ENCODE measurements around the gene PDC.

The PDC gene

DNA sequence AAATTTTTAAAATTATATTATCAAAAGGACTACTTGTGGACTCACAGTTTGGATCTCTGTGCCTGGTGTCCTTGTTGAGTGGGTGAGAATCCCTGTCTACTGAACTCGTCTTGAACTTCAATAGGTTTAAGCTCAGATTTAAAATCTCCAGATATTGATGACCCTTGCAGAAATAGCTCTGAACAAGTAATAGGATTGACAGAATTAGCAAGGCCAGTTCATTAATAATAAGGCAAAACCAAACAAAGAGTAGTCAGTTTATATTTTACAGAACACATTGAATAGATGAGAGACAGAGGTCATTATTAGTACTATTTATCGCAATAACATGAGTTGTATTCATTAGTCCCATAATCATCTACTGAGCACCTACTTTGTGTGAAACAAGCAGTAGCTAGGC, at the start of gene PDC:
TSS of gene PDC (minus strand) at position 101 of the 400 bp plus-strand sequence. CDS start 11,655 bp downstream, outside the sequence.
- Histone ChIP-seq H3K27ac (ENCODE audit: low read depth, low read length) (no peak within 1 kb of the TSS), H3K4me1 (ENCODE audit: control insufficient read depth, insufficient read depth, low read length, unreplicated experiment) (no peaks in the 10 kb centered on the region), H3K36me3 (ENCODE audit: insufficient read depth, low read length) (no peaks in the 10 kb centered on the region), H3K4me3 (ENCODE audit: low read depth, low read length) (no peak within 1 kb of the TSS), H2AFZ (ENCODE audit: low read length, unreplicated experiment) (no peak within 1 kb of the TSS), H3K27me3 (ENCODE audit: insufficient read depth, low read length) (no peaks in the 10 kb centered on the region), H3K79me2 (ENCODE audit: control insufficient read depth, insufficient read depth, low read length, unreplicated experiment) (no peaks in the 10 kb centered on the region)

GRCh38 chr1:186503190-186503589, 42.3 kb upstream of the PDC start:
- no peaks in the 10 kb centered on the region for H3K79me2 ChIP-seq (ENCODE audit: control insufficient read depth, insufficient read depth, low read length, unreplicated experiment)
- H2AFZ ChIP-seq (ENCODE audit: low read length, unreplicated experiment) = peak overlapping the region; percentile 58
- H3K4me3 ChIP-seq (ENCODE audit: low read depth, low read length) = peak overlapping the region; percentile 29; the same call in 1 of the 2 replicates
- H3K36me3 ChIP-seq (ENCODE audit: insufficient read depth, low read length) = peaks cover 4% of the 10 kb centered on the region
- no peaks in the 10 kb centered on the region for H3K27me3 ChIP-seq (ENCODE audit: insufficient read depth, low read length)
- H3K27ac ChIP-seq (ENCODE audit: low read depth, low read length) = peak overlapping the region; percentile 64
- H3K4me1 ChIP-seq (ENCODE audit: control insufficient read depth, insufficient read depth, low read length, unreplicated experiment) = peaks cover 45% of the 10 kb centered on the region

DNA sequence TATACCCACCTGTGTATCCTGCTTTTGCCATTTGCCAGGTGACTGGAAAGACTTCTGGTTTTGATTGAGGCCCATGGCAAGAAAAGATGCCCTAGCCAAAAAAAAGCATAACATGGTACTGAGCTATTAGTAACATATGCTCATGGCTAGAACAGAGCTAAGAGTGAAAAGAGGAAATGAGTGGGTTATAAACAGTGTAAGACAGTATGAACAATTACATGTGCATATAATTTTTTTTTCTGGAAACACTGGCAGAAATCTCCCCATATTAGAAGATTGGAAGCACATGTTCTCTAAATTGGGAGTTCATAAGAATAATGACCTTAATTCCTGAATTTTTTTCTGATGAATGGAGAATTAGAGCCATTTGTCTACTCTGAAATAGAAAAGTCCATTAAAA, 41.2 kb upstream of the PDC start:
- no peaks in the 10 kb centered on the region for H3K79me2 ChIP-seq (ENCODE audit: control insufficient read depth, insufficient read depth, low read length, unreplicated experiment)
- peaks cover 53% of the 10 kb centered on the region for H3K4me1 ChIP-seq (ENCODE audit: control insufficient read depth, insufficient read depth, low read length, unreplicated experiment)
- no peak overlapping the region for H3K4me3 ChIP-seq (ENCODE audit: low read depth, low read length)
- H2AFZ ChIP-seq (ENCODE audit: low read length, unreplicated experiment) = peak overlapping the region; percentile 49
- peaks cover 4% of the 10 kb centered on the region for H3K36me3 ChIP-seq (ENCODE audit: insufficient read depth, low read length)
- peak overlapping the region; percentile 64; the same call in 1 of the 2 replicates for H3K27ac ChIP-seq (ENCODE audit: low read depth, low read length)
- no peaks in the 10 kb centered on the region for H3K27me3 ChIP-seq (ENCODE audit: insufficient read depth, low read length)

DNA sequence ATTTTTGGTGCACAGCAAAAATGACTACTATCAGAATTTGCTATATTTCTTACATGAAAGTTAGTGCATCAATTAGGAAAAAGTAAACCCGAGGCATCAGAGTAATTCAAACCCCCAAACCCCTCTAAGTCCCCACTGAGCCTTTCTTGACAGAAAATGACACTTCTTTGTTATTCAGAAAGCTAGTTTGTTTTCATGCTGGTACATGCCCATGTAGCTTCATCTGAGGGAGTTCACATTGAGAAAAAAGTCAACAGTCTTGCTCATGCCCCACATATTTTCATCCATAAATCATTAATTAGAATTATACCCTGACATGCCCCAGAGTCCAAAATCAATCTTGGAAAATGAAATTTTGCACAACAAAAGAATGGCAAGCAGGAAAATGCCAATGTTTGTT, 39.9 kb upstream of the PDC start:
- Histone ChIP-seq H3K36me3 (ENCODE audit: insufficient read depth, low read length) (peaks cover 4% of the 10 kb centered on the region), H3K4me1 (ENCODE audit: control insufficient read depth, insufficient read depth, low read length, unreplicated experiment) (peaks cover 57% of the 10 kb centered on the region), H3K27ac (ENCODE audit: low read depth, low read length) (no peak overlapping the region; the same call in 1 of the 2 replicates), H3K27me3 (ENCODE audit: insufficient read depth, low read length) (no peaks in the 10 kb centered on the region), H2AFZ (ENCODE audit: low read length, unreplicated experiment) (no peak overlapping the region), H3K79me2 (ENCODE audit: control insufficient read depth, insufficient read depth, low read length, unreplicated experiment) (no peaks in the 10 kb centered on the region), H3K4me3 (ENCODE audit: low read depth, low read length) (no peak overlapping the region)

DNA sequence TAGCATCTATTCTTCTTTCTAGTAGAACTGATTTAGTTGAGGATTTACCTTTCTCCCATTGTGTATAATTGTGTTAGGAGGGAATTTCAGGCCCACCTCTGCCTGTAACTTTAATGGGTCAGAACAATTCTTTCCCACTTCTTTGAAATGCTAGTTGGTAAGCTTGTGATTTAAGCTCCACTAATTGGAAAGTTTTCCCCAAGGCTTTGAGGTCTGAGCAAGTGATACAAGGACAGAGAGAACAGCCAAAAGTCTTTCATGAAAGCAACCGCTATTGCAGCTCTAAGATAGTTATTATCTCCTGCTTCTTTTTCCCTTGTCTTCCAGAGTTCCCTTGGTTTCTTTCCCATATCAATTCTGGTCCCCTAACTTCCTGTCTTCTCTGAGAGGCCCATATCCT, 38.7 kb upstream of the PDC start:
- Histone ChIP-seq H2AFZ (ENCODE audit: low read length, unreplicated experiment) (peak overlapping the region; percentile 70), H3K27me3 (ENCODE audit: insufficient read depth, low read length) (no peaks in the 10 kb centered on the region), H3K79me2 (ENCODE audit: control insufficient read depth, insufficient read depth, low read length, unreplicated experiment) (no peaks in the 10 kb centered on the region), H3K4me1 (ENCODE audit: control insufficient read depth, insufficient read depth, low read length, unreplicated experiment) (peaks cover 65% of the 10 kb centered on the region), H3K36me3 (ENCODE audit: insufficient read depth, low read length) (peaks cover 4% of the 10 kb centered on the region; the same call in 1 of the 2 replicates), H3K4me3 (ENCODE audit: low read depth, low read length) (peak overlapping the region; percentile 30; the same call in 1 of the 2 replicates), H3K27ac (ENCODE audit: low read depth, low read length) (peak overlapping the region; percentile 97)

- H3K4me1 ChIP-seq (ENCODE audit: control insufficient read depth, insufficient read depth, low read length, unreplicated experiment) = peaks cover 65% of the 10 kb centered on the region
- peak overlapping the region; percentile 70 for H2AFZ ChIP-seq (ENCODE audit: low read length, unreplicated experiment)
- H3K36me3 ChIP-seq (ENCODE audit: insufficient read depth, low read length) = peaks cover 4% of the 10 kb centered on the region; the same call in 1 of the 2 replicates
- H3K79me2 ChIP-seq (ENCODE audit: control insufficient read depth, insufficient read depth, low read length, unreplicated experiment) = no peaks in the 10 kb centered on the region
- peak overlapping the region; percentile 52; the same call in 1 of the 2 replicates for H3K4me3 ChIP-seq (ENCODE audit: low read depth, low read length)
- peak overlapping the region; percentile 97 for H3K27ac ChIP-seq (ENCODE audit: low read depth, low read length)
- H3K27me3 ChIP-seq (ENCODE audit: insufficient read depth, low read length) = no peaks in the 10 kb centered on the region
Observed at GRCh38 chr1:186498695-186499389, 37.9 kb upstream of the PDC start.

DNA sequence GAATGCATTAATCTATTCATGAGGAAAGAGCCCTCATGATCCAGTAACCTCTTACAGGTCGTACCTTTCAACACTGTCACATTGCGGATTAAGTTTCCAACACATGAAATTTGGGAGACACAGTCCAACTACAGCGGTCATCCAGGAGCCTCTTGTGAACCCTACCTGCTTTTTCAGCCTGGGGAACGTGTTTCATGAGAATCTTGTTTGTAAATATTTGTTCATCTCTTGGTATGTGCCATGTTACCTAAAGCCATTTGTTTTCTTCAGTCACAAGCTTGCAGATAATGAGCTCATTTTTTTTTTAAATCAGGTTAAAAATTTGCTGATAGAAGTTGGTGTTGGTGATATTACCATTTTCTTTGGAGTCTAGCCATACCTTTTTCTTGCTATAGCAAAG, 37.2 kb upstream of the PDC start:
- Histone ChIP-seq H2AFZ (ENCODE audit: low read length, unreplicated experiment) (no peak overlapping the region), H3K27ac (ENCODE audit: low read depth, low read length) (peak overlapping the region; percentile 97), H3K27me3 (ENCODE audit: insufficient read depth, low read length) (no peaks in the 10 kb centered on the region), H3K4me3 (ENCODE audit: low read depth, low read length) (no peak overlapping the region), H3K79me2 (ENCODE audit: control insufficient read depth, insufficient read depth, low read length, unreplicated experiment) (no peaks in the 10 kb centered on the region), H3K4me1 (ENCODE audit: control insufficient read depth, insufficient read depth, low read length, unreplicated experiment) (peaks cover 61% of the 10 kb centered on the region), H3K36me3 (ENCODE audit: insufficient read depth, low read length) (peaks cover 4% of the 10 kb centered on the region; the same call in 1 of the 2 replicates)

GRCh38 chr1:186497651-186498050, 36.7 kb upstream of the PDC start:
- Histone ChIP-seq H3K27me3 (ENCODE audit: insufficient read depth, low read length) (no peaks in the 10 kb centered on the region), H3K36me3 (ENCODE audit: insufficient read depth, low read length) (peaks cover 4% of the 10 kb centered on the region; the same call in 1 of the 2 replicates), H3K4me3 (ENCODE audit: low read depth, low read length) (no peak overlapping the region), H3K4me1 (ENCODE audit: control insufficient read depth, insufficient read depth, low read length, unreplicated experiment) (peaks cover 62% of the 10 kb centered on the region), H3K79me2 (ENCODE audit: control insufficient read depth, insufficient read depth, low read length, unreplicated experiment) (no peaks in the 10 kb centered on the region), H2AFZ (ENCODE audit: low read length, unreplicated experiment) (no peak overlapping the region), H3K27ac (ENCODE audit: low read depth, low read length) (peak overlapping the region; percentile 97)

DNA sequence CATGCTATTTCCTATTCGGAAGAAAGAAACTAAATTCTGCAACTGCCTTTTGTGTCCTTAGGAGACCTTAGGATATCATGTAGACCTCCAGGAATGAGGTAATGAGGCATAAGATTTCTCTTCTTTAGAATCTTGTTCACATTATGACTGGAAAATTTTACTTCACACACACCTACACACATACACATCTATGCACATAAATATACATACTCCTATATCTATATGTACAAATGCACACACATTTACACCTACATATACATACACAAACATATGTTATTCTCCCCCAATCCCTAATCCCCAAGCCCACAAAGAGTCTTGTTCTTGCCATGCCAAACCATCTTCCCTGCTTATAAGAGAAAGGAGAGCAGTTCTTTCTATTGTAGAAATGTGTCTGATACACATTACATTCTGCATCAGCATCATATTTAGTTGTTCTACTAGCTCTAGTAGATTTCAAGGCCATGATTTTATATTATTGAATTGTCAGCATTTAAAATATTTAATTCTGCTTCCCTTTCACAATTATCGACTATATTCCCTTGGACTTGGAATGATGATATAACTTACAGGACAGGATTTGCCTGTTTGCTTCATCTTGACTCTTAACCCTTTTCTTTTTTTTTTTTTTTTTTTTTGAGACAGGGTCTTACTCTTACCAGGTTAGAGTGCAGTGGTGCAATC, 35.4 kb upstream of the PDC start:
- Histone ChIP-seq H3K36me3 (ENCODE audit: insufficient read depth, low read length) (peaks cover 4% of the 10 kb centered on the region; the same call in 1 of the 2 replicates), H3K4me1 (ENCODE audit: control insufficient read depth, insufficient read depth, low read length, unreplicated experiment) (peaks cover 53% of the 10 kb centered on the region), H2AFZ (ENCODE audit: low read length, unreplicated experiment) (no peak overlapping the region), H3K27me3 (ENCODE audit: insufficient read depth, low read length) (no peaks in the 10 kb centered on the region), H3K79me2 (ENCODE audit: control insufficient read depth, insufficient read depth, low read length, unreplicated experiment) (no peaks in the 10 kb centered on the region), H3K27ac (ENCODE audit: low read depth, low read length) (no peak overlapping the region), H3K4me3 (ENCODE audit: low read depth, low read length) (no peak overlapping the region)

DNA sequence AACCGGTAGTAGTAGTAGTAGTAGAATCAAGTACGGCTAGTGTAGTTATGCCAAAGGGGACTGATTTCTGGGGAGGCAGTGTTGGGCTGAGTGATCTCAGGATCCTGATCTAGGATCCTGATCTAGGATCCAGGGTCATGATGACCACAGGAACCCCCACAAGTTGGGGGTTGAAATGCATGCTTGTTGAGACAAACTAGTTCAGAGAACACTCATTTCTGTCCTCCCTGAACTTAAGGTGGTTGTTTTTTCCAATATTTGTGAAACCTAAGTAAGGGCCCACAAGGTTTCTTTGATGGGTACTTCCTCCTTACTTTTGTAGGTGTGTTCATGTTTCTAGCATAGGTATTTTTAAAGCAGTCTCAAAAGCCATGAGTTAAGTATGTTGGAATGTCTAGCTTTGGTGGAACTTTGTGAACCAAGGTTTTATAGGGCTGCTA, 33.9 kb upstream of the PDC start:
- H3K36me3 ChIP-seq (ENCODE audit: insufficient read depth, low read length) = no peaks in the 10 kb centered on the region
- no peak overlapping the region for H3K27ac ChIP-seq (ENCODE audit: low read depth, low read length)
- H3K4me3 ChIP-seq (ENCODE audit: low read depth, low read length) = no peak overlapping the region
- peaks cover 42% of the 10 kb centered on the region for H3K4me1 ChIP-seq (ENCODE audit: control insufficient read depth, insufficient read depth, low read length, unreplicated experiment)
- H3K79me2 ChIP-seq (ENCODE audit: control insufficient read depth, insufficient read depth, low read length, unreplicated experiment) = no peaks in the 10 kb centered on the region
- H2AFZ ChIP-seq (ENCODE audit: low read length, unreplicated experiment) = no peak overlapping the region
- no peaks in the 10 kb centered on the region for H3K27me3 ChIP-seq (ENCODE audit: insufficient read depth, low read length)
